ENCODE measurements around the gene PRDM15.

PRDM15 gene

DNA sequence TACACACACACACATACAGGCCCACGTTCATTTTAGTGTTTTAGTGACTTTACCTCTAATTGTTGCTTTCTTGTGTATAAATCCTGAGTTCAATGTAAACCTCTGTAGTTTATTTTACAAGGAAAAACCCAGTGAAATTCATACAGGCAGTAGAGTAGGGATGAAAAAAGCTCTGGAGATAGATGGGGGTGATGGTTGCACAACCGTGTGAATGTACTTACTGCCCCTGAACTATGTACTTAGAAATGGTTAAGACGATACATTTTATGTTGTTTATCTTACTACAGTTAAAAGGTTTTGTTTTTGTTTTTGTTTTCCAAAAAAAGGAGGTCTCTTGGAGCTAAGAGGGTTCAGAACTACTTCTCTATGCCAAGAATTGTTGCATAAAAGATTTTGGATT lies 29.7 kb upstream of the PRDM15 start:
- no peak for DNase-seq

DNA sequence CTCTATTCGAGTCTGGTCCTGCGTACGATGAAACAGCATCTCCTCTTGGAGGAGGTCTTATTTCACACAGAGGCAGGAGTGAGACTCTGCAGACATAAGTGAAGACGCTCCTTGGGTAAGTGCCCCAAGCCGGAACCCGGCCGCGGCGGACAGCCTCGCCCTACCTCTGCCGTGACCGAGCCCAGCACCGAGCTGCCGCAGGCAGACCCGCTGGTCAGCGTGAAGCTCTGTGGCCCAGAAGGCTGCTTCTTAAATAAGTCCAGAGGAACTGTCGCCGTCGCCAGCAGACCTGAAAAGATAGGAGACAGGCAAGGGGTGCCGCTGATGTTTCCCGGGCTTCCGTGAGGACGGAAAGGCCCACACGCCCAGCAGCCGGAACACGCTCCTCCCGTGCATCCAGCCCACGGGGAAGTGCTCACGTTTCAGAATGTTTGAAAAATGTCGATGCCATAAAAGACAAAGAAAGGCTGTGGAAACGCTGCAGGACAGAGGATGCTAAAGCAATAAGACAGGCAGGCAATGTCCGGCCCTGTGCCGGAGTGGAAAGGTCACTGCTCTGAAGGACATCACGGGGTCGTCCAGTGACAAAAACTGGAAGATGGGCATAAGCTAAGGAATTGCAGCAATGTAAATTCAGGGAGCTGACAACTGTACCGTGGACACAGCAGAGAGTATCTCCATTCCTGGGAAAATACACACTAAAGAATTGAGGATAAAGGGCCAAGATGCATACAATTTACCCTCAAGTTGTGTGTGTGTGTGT lies 28.5 kb upstream of the PRDM15 start:
- DNase-seq, result no peak

DNA sequence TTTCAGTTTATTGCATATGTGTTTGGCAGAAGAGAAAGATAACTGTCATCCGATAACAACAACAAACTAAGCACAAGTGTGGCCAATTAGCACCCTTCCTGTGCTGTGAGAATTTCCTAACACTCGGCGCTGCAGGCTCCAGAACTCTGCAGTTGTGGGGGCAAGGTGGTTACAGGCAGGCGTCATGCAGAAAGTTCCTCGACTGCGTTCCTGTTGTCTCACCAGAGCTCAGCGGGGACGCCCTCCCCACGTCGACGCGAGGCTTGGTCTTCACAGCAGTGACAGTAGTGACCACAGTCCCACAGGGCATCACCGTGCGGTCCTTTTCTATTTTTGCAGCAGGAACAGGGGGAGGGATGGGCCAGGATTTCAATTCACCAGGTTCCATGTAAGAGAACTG lies 27.6 kb upstream of the PRDM15 start:
- no peak for DNase-seq

DNA sequence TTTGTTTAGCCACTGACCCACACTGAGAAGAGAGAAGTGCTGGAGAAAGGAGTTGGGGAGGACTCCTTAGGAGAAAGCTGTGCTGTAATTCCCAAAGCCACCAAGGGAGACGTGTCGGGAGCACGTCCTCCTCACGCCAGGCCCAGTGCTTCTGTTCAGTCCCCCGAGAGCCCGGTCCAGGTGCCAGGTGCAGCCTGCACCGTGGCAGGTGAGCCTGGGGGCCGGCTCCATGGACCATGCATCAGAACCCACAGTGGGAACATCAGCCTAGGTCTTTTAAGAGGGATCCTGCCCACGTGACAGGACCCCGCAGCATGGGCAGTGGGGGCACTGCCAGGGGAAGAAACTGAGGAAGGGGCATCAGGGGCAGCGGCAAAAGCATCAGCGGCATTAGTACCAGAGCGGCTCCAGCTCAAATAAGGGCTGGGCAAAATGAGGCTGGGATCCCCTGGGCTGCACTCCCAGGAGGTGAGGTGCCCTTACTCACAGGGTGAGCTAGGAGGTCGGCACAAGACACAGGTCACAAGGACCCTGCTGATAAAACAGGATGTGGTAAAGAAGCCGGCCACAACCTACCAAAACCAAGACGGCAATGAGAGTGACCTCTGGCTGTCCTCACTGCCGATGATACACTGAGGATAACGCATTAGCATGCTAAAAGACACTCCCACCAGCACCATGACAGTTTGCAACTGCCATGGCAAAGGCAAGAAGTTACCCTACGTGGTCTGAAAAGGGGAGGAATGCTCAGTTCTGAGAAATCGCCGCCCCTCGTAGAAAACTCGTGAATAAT lies 24.6 kb upstream of the PRDM15 start:
- no peak for DNase-seq

DNA sequence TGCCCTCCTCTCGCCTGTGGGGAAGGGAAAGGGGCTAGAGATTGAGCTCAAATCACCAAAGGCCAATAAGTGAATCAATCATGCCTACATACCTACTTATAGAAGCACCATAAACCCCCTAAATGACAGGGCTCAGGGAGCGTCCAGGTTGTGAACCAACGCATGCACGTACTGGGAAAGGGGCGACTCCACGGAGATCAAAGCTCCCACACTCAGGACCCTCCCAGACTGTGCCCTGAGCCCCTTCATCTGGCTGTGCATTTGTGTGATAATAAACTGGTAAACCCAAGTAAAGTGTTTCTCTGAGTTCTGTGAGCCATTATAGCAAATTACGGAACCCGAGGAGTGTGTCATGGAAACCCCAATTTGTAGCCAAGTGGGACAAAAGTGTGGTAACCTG lies 23.8 kb upstream of the PRDM15 start:
- DNase-seq, result no peak

DNA sequence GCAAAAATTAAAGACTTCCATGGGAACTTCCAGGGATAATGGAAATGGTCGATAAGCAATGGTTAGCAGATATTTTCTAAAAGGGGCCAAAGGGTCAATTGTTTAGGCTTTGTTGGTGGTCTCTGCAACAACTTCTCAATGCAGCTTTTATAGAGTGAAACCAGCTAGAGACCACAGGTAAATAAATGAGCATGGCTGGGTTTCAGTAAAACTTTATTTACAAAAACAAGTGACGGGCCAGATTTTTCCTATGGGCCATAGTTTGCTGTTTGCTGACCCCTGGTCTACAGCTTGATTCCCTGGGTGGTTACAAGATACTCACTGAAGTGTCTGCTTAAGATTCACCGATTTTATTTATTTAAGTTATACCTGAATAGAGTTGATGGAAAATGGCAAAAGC lies 22.6 kb upstream of the PRDM15 start:
- no peak for DNase-seq

DNA sequence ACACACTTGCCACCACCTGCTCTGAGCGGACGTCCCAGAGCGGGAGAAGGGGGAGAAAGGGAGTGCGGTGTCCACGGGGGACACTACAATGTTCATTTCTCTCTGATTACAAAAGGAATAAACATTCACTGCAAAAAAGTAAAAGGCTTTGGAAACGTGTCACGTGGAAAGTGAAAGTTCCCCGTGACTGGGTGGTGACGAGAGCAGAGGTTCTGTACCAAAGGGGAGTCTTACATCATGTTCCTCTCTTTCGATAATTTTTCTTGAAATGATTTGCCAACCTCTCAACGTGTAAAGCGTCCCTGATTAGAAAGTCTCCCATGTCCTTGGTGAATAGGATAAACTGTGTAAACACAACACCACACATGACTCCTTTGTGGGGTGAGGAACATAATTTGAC lies 22.0 kb upstream of the PRDM15 start:
- peak; percentile 70 for DNase-seq

DNA sequence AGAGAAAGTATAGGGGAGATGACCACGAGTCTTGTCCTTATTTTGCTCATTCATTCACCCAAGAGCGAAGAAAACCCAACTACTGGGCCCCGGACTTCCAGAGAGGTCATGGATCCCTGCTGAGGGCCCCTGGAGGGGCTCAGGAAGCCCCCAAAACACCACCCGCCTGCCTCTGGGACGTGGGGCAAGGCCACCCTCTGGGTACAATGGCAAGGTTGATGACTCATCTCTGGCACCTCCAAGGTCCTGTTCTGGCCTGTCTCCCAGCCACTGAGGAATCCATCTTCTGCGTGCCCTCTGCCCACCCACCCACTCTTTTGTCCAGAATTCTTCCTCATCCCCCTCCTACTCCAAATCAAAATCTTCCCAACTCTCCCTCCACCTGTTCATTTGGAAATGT lies 21.3 kb upstream of the PRDM15 start:
- DNase-seq, result no peak

DNA sequence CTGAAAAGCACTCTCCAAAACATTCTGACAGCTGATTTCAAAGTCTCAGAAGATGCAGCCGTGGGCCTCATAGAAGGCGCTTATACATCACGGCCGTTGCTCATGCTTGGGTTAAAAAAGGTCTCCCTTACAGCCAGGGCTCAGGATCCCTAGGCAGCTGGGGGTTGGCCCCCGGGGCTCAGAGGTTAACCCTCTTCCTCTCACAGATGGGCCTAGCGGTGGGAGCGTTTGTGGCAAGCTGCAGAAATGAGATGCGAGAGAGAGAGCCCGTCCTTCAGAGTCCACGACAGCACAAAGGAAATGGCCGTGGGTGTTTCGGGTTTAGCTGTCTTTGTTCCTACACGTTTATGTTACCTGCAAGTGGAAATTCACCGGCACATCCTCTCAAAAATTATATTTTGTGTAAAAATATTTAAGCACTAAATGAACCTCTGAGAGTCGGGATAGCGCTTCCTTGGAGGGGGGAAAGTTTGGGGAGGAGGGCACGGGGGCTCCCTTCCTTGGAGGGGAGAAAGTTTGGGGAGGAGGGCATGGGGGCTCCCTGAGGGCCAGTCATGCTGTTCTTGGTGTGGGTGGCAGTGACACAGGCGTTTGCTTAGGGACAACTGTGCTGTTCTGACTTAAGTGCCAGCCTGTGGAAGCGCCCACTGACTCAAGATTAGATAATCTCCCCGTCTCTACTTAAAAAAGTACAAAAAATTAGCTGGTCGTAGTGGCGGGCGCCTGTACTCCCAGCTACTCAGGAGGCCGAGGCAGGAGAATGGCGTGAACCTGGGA lies 20.5 kb upstream of the PRDM15 start:
- DNase-seq, result peak; percentile 76

DNA sequence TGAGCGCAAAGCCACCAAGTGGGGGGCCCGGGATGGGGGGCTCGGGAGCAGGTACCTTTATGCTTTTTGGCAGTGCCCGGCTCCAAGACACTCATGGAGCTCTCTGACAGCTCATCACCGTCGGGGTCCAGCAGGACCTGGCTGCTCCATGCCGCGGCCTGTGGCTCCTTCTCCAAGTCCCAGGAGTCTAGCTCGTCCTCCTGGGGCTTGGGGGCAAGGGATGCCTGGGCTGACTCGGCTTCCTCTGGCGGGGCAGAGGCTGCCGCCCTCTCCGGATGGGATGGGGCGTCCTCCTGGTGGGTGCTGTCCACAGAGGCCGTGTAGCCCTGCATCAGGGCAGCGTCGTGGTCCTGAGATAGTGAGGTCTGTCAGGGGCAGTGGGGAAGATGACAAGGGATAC lies 19.9 kb upstream of the PRDM15 start:
- DNase-seq, result no peak

DNA sequence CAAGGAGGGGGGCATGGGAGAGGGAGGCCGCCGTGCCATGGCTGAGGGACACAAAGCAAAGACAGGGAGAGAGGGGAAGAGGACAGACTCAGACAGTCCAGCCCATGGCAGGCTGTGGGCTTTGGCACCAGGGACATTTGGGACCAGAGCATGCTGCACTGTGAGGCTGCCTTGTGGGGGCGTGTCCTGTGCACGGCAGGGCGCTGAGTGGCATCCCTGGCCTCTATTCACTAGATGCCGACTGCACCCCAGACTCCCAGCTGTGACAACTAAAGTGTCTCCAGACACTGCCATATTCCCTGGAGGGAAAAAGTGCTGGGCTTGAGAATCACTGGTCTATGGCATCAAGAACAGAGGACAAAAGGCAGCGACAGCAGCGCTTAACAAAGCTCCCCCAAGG lies 18.6 kb upstream of the PRDM15 start:
- no peak for DNase-seq

DNA sequence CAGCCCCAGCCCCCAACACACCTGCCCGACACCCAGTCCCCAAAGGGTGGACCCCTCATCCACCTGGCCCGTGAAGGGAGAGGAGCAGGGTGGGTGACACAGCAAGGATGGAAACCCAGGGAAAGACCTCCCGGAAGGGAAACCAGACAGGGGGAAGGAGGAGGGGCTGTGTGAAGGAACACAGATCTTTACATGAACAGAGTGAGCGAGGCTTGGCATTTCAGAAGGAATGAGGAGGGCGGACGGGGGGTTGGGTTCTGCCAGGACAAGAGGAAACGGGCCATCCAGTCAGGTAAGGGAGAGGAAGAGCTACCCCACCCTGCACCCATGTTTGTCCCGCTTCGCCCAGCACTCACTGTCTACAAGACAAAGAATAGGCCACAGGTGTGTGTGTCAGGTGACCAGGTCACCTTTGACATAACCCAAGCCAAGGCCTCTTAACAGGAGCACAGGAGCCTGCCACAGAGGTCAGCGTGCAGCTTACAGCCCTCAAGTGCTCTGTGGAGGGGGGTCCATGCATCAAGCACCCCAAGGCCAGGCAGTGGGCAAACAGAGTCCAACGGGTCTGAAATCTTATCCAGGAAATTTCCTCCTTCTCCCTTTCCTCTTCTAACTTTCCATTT lies 18.0 kb upstream of the PRDM15 start:
- DNase-seq, result no peak

DNA sequence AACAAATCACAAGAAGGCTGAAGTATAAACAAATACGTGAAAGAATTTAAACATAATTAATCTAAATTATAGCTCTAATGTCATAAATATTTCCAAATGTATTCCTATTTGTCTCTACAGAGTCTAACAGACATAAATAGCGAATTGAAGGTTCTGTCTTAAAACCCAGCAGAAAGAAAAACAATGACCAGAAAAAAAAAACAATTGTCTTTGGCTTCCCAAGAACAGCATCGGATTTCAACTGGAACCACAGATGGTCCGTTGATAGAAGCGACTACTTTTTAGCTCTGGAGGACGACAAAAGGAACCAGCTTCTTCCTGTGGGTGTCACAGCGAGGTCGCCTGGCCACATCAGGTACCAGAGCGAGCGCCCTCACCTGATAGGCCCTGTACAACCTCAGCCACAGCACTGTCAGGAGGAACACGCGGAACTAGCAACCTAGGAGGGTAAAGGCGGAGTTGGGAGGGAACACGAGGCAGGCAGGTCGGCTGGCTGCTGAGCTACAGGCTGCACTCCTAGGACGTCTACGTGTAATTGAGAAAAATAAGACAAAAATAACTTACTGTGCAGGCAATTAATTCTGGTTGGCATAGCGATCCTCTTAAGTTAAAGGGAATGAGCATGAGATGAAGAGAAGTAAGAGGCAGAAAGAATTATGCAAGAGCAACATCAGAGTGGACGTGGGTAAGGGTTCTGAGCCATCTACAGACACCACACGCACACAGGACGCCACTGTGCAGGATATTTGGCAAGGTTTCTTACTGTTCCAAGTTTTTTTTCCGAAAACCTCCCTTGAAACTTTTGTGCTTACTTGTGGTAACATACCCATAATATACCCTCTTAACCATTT lies 16.7 kb upstream of the PRDM15 start:
- peak; percentile 50 for DNase-seq

DNA sequence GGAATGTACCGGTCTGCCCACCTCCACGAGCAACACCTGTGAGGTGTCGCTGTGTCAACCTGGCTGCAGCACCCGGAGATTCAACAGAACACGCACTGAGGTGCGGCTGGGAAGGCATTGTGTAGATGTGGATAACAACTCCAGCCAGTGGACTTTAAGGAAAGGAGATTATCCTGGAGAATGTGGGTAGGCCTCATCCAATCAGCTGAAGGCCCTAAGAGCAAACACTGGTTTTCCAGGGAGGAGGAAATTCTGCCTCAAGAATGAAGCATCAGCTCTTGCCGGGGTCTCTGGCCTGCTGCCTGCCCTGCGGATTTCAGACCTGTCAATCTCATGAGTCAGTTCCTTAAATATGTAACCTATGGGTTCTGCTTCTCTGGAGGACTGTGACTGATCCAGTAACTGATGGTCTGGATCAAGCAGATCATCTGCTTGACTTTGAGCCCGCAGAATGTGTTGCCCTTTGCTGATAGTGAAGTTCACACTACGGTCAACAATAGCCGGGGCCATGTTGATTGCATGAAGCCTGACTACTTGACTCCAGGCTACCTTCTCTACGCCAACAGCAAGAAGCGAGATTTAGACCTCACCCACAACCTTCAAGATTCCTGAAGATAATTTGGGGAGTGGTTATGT lies 15.9 kb upstream of the PRDM15 start:
- no peak for DNase-seq

DNA sequence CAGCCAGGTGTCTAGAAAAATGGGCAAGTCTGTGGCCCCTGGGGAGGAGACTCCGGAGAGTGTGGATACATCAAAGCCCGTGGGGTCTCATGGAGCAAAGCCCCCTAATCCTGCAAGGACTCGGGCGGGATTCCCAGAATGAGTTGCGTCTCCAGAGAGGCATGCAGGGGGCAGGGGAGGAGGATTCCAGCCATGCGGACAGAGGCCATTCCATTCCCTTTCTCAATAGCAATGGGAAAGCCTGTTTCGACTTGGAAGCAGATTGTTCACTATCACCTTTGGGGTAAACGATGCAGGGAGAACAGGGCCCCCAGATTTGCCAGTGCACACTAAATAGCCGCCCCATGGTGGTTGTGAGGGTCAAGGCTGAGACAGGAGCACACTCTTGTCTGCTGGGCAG lies 15.4 kb upstream of the PRDM15 start:
- no peak for DNase-seq

DNA sequence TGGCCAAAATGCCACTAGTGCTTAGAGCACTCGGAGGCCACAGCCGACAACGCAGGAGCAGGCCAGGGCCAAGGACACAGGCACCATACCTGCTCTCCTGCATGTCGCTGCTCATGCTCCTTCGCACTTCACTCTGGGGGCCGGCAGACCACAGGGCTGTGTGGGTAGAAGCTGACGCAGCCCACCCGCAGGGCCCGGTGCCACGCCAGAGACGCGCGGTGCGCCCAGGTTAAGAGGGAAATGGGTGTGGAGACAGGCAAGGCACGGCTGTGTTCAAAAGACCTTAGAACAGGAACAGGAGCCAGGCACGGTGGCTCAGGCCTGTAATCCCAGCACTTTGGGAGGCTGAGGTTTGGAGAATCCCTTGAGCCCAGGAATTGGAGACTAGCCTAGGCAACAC lies 13.6 kb upstream of the PRDM15 start:
- DNase-seq, result no peak

DNA sequence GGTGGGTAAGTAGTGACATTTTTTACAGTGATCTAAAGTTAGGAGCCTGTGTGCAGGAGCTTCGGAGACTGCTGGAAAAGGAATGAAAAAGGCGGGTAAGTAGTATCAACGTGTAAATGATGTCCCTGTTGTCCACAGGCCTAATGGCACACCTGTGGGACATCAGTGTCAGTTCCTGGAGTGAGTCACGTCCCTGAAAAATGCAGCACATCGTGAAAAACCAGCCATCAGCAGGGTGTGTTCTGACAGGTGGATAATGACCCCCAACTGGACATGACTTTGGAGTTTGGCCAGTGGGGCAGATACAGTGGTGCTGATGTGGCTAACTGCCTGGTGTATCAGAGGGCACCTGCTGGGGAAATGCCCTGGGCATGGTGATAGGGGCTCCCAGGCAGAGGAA lies 12.0 kb upstream of the PRDM15 start:
- DNase-seq, result no peak

DNA sequence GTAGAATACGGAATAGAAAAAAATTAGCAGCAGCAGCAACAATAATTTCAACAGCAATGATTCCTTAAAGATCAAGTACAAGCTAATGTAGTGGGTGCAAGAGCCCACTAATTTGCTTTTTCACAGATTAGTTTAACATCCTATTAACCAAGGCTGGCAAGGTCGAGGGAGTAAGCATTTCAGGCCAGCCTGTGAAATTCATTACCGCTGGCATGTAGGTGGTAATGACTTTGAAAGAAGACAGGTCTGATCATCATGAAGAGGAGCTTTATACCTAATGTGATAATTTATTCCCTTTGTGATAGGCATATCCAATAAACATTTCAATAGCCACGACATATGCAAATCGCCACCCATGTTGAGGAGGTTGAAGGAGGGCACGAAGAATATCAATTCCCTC lies 11.2 kb upstream of the PRDM15 start:
- DNase-seq, result no peak

DNA sequence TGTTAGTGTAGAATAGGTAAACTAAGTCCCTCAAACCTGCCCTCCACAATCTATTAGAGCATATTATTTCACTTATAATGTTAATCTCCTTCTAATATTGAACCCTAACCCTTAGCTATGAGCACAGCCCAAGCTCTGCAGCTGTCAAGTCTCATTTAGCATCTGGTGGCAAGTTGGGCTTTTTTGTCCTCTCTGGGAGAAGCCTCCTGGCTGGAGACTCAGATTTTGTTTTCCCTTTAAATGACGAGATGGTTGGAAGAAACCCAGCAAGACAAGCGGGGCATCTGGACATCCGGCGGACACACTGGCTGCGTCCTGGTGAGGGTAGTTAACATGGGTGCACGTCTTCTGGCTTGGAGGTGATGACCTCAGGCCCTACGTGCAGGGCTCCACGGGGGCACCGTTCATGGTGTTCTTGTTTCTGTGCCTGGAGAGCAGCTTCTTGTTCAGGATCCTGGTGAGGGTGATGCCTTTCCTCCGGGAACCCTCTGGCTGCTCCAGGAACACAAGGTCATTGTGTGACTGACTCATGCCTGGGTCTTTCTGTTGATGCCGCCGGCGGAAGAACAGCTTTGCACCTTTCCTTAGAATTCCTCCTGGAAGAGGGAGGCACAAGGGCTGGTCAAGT lies 9.7 kb upstream of the PRDM15 start:
- no peak for DNase-seq

DNA sequence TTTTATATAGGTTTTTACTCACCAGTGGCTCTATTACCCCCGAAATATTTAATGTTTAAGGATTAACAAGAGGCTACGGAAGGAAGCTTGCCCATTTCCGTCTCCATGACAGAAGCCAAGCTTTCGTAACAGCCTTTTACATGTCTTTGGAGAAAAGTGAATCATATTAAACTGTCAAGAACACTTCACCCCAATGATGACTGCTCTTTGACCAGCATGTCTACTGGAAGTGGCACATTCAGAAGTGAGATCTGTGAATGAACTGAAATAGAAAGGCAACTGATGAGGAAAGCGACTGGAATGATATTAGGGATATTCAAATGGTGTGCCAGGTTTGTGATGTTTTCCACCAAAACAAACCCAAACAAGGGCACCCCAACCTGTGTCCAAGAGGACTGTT lies 8.5 kb upstream of the PRDM15 start:
- DNase-seq, result no peak

DNA sequence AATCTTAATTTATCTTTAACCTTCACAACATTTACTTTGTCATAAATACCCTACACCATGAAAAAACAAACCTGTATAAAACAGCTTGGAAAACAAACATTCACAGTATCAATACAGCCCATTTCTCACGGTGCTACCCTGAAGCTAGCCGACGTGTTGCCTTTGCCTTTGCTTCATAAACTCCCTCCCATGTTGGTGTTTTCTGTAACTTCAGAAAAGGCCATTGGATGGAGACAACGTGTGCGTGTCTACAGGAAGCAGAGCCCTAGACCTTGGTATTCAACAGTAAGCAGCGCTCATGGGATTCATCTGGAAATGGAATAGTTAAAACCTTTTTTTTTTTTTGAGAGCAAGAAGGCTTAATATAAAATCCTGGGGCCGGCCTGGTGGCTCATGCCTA lies 7.2 kb upstream of the PRDM15 start:
- no peak for DNase-seq

Data from stimulated activated CD4-positive, alpha-beta T cell treated with anti-CD3 and anti-CD28 coated beads, Interleukin-1b, Interleukin-23, amount 100 ng/mL, for 48 hours (primary cell).